ENCODE data around the gene NUP93.
"Not testable (repeated sequence)": the region's sequence is repeated elsewhere in the genome, so short reads cannot be mapped to it uniquely, and the experiment has no call there.

NUP93 gene

GRCh38 chr16:56709443-56710040 lies 20.4 kb upstream of the NUP93 start:
- DNase-seq (ENCODE audit: low spot score): no peak

- no peak for DNase-seq (ENCODE audit: low spot score)
These were observed 19.7 kb upstream of the NUP93 start for GRCh38 chr16:56710181-56710737.

DNA sequence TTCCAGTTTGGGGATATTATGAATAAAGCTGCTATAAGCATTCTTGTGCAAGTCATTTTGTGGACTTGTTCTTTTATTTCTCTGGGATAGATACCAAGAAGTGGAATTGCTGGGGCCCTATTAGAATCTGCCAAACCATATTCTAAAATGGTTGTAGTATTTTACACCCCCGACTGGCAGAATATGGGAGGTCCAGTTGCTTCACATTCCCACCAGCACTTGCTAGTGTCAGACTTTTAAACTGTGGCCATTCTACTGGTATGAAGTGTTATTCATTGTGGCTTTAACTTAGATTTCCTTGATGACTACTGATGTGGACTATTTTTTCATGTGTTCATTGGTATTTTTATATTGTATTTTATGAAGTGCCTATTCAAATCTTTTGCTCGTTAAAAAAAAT lies 18.1 kb upstream of the NUP93 start:
- DNase-seq (ENCODE audit: low spot score): no peak

DNA sequence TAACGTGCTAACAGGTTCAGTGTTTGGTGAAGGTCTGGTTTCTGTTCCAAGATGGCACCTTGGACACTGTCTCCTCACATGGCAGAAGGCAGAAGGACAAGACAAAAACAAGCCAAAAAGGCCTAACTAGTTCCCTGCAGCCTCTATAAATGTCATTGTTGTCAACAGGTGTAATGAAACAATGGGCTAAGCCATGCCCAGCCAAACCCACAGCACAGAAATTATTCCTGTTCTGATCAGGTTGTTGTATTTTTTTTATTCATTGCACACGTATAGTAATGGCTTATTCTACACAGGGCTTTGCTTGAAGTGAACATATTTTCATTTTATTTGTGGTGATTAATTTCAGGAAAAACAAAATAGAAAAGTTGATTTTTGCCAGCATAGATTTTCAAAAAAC lies 16.1 kb upstream of the NUP93 start:
- DNase-seq (ENCODE audit: low spot score): no peak

DNA sequence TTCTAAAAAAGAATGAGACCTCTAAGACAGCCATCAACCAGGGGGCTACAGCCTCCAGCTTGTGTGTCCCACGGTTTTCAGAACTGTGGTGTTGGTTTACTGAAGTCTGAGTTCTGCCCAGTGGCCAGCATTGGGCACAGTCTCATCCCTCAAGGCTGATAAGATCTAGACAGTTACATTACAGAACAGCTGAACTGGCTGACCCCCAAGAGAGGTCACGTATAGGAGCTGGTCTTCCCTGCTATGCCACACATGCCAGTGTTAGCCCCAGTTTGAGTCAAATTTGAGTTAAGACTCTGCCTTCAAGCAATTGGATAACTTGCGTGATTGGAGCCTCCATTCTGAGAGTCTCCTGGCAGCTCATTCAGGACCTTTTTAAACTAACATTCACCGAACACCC lies 14.8 kb upstream of the NUP93 start:
- no peak for DNase-seq (ENCODE audit: low spot score)

DNA sequence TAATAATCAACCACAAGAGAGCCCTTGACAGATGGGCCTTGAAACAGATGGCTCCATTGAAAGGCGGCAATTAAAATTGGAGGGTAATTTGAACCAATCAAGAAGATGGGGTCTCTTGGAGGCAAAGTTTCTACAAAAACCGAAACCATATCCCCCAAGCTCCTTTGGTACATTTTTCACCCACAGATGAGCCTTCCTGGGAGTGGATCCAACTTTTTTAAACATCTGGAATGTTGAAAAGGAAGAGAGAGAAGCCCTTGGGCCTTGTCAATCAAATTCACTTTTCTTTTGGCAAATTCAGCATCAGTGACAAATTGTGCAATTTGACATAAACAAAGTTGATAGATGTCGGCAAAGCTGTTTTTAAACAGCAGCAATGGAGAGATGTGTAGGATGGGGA lies 13.2 kb upstream of the NUP93 start:
- DNase-seq (ENCODE audit: low spot score): no peak

DNA sequence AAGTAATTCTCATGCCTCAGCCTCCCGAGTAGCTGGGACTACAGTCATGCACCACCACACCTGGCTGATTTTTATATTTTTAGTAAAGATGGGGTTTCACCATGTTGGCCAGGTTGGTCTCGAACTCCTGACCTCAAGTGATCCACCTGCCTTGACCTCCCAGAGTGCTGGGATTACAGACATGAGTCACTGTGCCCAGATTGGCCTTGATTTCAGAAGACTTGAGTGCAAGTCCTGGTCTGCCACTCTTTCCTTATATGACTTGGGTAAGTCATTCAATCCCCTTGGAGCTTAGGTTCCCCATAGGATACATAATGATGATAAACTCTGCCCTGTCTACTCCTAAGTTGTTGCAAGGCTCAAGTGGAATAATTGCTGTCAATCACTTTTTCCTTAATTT lies 12.4 kb upstream of the NUP93 start:
- not testable (repeated sequence) for DNase-seq (ENCODE audit: low spot score)

DNA sequence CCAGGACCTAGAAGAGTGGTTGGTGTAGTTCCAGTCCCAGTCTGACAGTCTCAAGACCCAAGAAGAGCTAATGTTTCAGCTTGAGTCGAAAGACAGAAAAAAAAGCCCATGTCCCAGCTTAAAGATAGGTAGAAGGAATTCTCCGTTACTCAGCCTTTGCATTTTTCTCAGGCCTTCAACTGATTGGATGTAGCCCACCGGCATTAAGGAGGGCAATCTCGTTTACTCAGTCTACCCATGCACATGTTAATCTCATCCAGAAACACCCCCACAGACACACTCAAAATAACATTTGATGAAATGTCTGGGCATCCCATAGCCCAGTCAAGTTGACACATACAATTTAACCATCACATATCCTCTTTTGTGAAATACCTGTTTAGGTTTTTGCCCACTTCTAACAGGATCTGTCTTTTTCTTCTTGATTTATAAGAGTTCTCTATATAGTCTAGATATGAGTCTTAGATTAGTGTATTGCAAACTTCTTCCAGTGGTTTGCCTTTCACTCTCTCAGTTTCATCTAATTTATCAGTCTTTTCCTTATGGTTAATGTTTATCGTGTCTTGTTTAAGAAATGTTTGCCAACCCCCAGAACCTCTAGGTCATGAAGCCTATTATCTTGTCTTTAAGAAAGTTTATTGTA lies 7.6 kb upstream of the NUP93 start:
- DNase-seq (ENCODE audit: low spot score): no peak

DNA sequence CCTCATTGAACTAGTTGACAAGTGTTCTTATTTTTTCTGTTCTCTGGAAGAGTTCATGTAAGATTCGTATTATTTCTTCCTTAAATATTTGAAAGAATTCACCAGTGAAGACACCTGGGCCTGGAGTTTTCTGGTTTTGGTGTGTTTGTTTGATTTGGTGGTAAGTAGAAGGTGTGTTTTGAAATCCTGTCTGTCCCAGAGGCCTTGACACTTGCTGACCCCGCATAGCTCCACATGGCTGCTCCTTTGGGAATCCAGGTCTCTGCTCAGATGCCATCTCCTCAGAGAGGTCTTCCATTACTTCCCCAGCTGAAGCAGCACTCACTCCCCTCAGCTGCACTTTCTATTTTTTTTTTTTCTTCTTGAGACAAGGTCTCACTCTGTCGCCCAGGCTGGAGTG lies 5.7 kb upstream of the NUP93 start:
- DNase-seq (ENCODE audit: low spot score): no peak

GRCh38 chr16:56726283-56726682 lies 3.6 kb upstream of the NUP93 start:
- no peak for DNase-seq (ENCODE audit: low spot score)

GRCh38 chr16:56726926-56727325 lies 3.0 kb upstream of the NUP93 start:
- DNase-seq (ENCODE audit: low spot score): no peak

- no peak for DNase-seq (ENCODE audit: low spot score)
These were observed 1.9 kb upstream of the NUP93 start for GRCh38 chr16:56728027-56728426.

DNA sequence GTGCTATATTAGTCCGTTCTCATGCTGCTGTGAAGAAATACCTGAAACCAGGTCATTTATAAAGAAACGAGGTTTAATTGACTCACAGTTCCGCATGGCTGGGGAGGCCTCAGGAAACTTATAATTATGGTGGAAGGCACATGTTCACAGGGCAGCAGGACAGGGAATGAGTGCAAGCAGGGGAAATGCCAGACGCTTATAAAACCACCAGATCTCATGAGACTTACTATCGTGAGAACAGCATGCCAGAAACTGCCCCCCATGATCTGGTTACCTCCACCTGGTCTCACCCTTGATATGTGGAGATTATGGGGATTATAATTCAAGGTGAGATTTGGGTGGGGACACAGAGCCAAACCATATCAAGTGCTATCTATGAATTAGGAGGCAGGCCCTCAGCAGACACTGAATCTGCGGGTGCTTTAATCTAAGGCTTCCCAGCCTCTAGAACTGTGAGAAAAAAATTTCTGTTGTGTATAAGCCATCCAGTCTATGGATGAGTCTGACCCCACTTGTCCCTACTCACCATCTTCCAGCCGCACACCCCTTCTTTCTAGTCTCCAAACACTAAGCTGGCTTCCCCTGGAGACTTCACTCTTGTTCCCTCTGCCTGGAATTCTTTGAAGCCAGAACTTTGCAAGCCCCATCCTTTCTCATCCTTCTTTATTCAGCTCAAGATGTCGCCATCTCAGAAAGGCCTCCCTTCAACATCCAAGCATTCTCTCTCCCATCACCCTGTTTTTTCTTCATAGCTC lies 772 bp upstream of the NUP93 start:
- DNase-seq (ENCODE audit: low spot score): no peak

GRCh38 chr16:56732366-56732765 lies 2.4 kb downstream of the NUP93 start:
- no peak for DNase-seq (ENCODE audit: low spot score)

GRCh38 chr16:56732832-56733231 lies 2.9 kb downstream of the NUP93 start:
- DNase-seq (ENCODE audit: low spot score): no peak

DNA sequence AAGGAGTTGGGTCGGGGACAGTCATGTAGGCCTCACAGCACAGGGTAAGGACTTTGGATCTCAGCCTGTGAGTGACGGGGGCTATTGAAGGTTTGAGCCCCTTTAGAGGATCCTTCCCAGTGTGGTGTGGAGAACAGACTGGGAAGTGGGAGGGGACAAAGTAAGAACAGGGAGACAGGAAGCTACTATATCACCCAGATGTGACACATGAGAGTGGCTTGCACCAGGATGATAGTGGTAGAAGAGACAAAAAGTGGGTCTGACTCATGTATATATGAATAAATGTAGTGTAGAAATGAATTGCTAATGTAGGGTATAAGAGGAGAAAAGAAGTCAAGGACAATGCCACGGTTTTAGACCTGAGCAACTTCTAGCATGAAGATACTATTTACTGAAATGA lies 4.5 kb downstream of the NUP93 start:
- no peak for DNase-seq (ENCODE audit: low spot score)

- DNase-seq (ENCODE audit: low spot score): no peak
These were observed 6.5 kb downstream of the NUP93 start for GRCh38 chr16:56736476-56736875.

GRCh38 chr16:56737539-56737938 lies 7.6 kb downstream of the NUP93 start:
- no peak for DNase-seq (ENCODE audit: low spot score)

DNA sequence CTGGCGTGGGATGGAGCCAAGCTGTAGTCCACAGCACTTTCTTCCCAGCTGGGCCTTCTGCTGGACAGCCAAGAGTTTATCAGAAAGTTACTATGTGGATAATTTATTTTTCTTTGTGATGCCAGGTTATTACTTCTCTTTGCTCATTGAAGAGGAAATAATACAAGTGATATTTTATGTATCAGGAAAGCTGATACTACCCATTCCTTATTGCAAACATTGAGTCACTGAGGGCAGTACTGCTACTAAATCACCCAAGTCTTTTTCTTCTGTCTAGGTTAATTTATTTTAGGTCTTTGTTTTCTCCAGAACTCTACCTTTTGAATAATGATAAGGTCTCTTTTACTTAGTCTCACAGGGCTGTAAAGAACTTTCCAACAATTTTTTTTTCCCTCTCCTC lies 8.3 kb downstream of the NUP93 start:
- DNase-seq (ENCODE audit: low spot score): no peak

DNA sequence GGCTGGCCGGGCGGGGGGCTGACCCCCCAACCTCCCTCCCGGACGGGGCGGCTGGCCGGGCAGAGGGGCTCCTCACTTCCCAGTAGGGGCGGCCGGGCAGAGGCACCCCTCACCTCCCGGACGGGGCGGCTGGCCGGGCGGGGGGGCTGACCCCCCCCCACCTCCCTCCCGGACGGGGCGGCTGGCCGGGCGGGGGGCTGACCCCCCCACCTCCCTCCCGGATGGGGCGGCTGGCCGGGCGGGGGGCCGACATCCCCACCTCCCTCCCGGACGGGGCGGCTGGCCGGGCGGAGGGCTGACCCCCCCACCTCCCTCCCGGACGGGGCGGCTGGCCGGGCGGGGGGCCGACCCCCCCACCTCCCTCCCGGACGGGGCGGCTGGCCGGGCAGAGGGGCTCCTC lies 9.4 kb downstream of the NUP93 start:
- not testable (repeated sequence) for DNase-seq (ENCODE audit: low spot score)

- no peak for DNase-seq (ENCODE audit: low spot score)
These were observed 11.5 kb downstream of the NUP93 start for GRCh38 chr16:56741399-56741798.

- DNase-seq (ENCODE audit: low spot score): no peak
These were observed 12.4 kb downstream of the NUP93 start for GRCh38 chr16:56742030-56742984.

All from pons (tissue), 1 donor.